GM10266 (cell line): ENCODE measurements around the gene MYO5A.

Experiments
- DNase-seq: peaks from one replicate; pipeline ENCODE4 v3.0.0; 2012; ENCODE audit errors: extremely low spot score
- CTCF ChIP-seq: IDR thresholded peaks from 2 replicates; pipeline ENCODE4 v1.5.1; 2012; ENCODE audit warnings: mild to moderate bottlenecking, low read depth; ENCODE audit not compliant: control insufficient read depth, insufficient read depth; ENCODE audit errors: missing control alignments

MYO5A gene

DNA sequence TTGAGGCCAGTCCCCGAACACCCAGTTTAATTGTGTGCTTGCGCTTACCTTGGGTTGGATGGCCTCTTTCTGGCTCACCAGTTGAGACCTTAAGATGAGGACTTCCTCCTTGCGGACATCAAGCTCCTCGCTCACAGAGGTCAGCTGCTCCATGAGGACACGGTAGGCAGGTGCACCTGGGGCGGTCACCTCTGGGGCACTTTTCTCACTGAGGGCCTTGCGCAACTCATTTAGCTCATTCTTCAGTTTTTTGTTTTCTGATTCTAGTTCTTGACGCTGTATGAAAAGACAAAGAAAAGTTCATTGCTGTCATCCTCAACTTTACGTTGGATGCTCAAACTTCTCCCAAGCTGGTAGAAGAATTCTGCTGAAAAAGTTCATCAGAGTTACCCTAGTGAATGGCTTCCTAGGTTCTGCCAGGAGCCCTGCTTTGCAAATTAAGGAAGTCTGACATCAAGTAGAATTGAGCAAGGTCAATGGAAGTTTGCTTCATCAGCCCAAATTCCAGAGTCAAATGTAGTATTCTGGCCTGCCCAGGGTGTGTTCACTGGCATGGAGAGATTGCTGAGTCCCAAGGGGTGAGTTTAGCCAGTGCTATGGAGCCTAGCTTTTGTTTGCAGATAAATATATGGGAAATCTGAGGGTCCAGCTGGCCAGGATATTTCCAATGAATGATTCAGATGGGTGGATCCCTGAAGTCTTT, 177.3 kb downstream of the MYO5A start:
- TF ChIP-seq CTCF, result no peak
- DNase-seq, result no peak

GRCh38 chr15:52350423-52350822, 178.3 kb downstream of the MYO5A start:
- no peak for DNase-seq
- TF ChIP-seq CTCF, result no peak

- TF ChIP-seq CTCF, result no peak
- no peak for DNase-seq
Measured at GRCh38 chr15:52349052-52349700, 179.5 kb downstream of the MYO5A start.

GRCh38 chr15:52348056-52348745, 180.5 kb downstream of the MYO5A start:
- DNase-seq, result no peak
- TF ChIP-seq CTCF, result no peak

DNA sequence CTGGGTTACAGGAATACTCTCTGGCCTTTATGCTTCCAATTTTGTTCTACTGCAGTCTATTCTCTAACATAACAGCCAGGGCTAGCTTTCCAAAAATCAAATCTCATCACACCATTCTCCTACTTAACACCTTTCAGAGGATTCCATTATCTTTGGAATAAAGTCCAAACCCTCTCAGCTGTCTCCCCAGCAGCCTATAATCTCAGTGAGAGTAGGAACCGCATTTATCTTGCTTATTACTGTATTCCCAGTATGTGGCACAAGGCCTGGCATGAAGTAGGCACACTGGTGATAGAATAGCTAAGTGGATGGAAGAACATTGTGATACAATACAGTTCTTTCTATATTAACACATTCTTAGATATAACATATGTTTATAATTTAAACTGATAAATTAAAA, 184.1 kb downstream of the MYO5A start:
- DNase-seq, result no peak
- no peak for TF ChIP-seq CTCF

GRCh38 chr15:52343831-52344230, 184.8 kb downstream of the MYO5A start:
- no peak for DNase-seq
- no peak for TF ChIP-seq CTCF

DNA sequence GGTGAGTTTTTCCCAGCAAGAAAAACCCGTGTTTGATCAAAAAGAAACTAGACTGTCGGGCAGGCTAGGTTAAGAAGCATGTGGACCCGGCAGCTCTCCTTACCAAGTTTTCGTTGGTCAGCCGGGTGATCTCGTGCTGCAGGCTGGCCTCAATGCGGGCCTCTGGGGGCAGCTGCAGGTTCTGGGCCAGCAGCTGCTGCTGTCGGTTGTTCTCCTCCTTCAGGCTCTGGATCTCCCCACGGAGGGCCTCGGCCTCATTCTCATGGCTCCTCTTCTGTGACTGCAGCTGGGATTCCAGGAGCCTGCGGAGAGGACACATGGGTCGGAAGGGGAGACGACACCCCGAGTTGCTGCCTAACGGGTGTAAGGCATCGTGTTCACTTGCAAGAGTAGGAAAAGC, 188.6 kb downstream of the MYO5A start:
- TF ChIP-seq CTCF, result no peak
- DNase-seq, result no peak
